Fibroblast of the aortic adventitia (primary cell): ENCODE data around the gene DTYMK. TPM values are rescaled to one million over a fixed set of nuclear protein-coding genes. Genes with fewer than 3 reads are reported as not detected.

Experiments used
- DNase-seq: peaks from one replicate; pipeline ENCODE4 v3.0.0-alpha.2; 2010; ENCODE audit warnings: low read depth
- H3K4me3 ChIP-seq: 2 replicates; pipeline ENCODE4 v1.5.1; 2011; ENCODE audit warnings: low read depth, mild to moderate bottlenecking, control low read depth, low read length, moderate library complexity
- total RNA-seq: library from RNA; depleted of rRNA; stranded (reverse); fragments of >200 nt; gene quantifications from 2 replicates; pipeline ENCODE4 v1.2.3, GENCODE V29; 2012; ENCODE audit warnings: low replicate concordance
- TF ChIP-seq, protein P1 (sequence below): IDR thresholded peaks from 2 replicates; pipeline ENCODE4 v1.5.1; 2011; ENCODE audit warnings: mild to moderate bottlenecking, low read length, control low read depth, inconsistent platforms; ENCODE audit not compliant: insufficient read depth

DTYMK gene
- total RNA-seq, 1 donor, result 41.8 TPM

DNA sequence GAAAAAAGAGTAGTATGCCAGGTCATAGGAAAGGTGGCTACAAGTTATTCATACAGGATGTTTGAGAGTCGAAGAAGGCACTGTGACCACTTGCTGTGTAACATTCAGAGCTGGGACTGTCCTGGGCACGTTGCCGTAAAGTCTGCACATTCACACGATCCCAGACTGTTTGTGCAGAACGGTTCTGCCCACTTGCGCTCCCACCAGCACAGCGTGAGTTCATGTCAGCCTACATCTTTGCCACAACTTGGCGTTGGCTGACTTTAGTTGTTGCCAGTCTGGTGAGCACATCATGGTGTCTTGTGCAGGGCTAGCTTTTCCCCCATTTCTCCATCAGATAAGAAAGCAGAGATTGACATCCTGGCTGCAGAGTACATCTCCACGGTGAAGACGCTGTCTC lies 22.3 kb upstream of the DTYMK start:
- no peak overlapping the region for H3K4me3 ChIP-seq
- no peak for DNase-seq
- TF ChIP-seq, protein P1, sequence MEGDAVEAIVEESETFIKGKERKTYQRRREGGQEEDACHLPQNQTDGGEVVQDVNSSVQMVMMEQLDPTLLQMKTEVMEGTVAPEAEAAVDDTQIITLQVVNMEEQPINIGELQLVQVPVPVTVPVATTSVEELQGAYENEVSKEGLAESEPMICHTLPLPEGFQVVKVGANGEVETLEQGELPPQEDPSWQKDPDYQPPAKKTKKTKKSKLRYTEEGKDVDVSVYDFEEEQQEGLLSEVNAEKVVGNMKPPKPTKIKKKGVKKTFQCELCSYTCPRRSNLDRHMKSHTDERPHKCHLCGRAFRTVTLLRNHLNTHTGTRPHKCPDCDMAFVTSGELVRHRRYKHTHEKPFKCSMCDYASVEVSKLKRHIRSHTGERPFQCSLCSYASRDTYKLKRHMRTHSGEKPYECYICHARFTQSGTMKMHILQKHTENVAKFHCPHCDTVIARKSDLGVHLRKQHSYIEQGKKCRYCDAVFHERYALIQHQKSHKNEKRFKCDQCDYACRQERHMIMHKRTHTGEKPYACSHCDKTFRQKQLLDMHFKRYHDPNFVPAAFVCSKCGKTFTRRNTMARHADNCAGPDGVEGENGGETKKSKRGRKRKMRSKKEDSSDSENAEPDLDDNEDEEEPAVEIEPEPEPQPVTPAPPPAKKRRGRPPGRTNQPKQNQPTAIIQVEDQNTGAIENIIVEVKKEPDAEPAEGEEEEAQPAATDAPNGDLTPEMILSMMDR, result no peak

DNA sequence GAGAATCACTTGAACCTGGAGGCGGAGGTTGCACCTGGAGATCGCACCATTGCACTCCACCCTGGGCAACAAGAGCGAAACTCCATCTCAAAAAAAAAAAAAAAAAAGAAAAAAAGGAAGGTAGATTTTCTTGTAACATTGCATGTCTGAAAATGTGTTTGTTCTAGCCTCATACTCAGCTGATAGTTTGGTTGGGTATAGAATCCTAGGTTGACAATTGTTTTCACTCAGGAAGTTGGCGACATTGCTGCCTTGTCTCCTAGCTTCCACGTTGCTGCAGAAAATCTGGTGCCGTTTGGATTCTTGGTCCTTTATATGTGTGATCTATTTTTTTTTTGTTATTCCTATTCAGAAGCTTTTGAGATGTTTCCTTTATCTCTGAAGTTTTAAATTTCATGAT lies 19.9 kb upstream of the DTYMK start:
- DNase-seq, result no peak
- H3K4me3 ChIP-seq, result no peak overlapping the region
- TF ChIP-seq, protein P1, result no peak

DNA sequence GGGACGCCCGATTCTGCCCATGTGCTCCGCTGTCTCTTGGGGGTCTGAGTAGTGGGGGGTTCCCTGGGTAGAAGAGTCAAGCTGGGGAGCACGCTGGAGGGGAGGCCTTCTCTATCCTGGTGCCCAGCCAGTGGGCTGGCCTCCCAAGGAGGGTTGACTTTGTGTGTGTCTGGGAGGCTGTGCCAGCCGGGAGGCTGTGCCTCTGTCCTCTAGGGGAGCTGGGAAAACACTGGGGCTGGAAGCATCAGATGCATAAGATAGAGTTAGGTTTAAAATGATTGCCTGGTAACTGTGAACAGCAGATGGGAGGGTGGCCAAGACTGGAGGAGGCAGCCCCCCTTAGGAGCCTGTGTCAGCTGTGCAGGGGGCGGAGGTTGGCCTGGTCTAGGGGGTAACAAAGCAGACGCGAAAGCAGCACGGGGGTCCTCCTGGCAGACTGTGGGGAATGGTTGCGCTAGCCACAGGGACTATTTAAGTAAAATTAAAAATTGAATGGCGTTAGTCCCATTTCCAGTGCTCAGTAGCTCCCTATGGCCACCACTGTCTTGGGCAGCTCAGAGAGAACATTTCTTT lies 16.5 kb upstream of the DTYMK start:
- DNase-seq, result peak; percentile 27

DNA sequence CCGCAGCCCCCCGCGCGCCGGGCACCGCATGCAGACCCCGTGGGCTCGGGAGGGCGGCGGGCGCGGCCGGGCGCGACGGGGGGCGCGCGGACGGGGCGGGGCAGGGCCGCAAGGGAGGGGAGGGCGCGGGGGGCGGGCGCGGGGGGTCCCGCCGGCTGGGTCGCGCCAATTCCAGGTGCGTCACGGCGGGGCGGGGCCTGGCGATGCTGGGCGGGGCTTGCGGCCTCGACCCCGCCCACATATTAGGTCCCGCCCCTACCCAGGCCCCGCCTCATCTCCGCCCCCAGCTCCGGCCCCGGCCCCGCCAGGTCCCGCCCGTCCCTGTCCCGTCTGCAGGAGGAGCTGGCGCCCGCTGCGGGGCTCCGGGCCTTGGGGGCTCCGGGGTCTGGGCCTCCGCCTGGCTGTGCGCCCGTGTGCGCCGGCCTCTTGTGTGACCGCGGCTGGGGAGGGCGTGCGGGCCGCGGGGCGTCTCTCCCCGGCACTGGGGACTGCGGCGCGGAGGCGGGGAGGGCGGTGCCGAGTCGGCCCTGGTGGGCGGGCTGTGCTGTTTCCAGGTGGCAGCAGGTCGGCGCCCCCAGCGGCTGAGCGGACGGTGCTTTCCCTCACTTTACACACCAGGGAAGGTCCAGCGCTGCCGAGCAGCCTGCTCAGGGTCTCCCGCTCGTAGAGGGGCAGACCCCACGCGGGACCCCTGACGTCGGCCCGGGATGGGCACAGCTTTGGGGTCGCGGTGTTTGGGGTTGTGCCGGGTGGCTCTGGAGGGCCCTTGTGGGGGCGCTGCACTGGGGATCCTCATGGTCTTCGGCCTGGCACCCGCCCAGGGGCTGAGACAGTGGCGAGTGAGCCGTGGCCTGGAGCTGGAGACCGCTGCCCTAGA lies 15.8 kb upstream of the DTYMK start:
- peak overlapping the region; percentile 84 for H3K4me3 ChIP-seq
- DNase-seq, result peak; percentile 73
- TF ChIP-seq, protein P1, result no peak

More for the DNA sequence above, 16.5 kb upstream of the DTYMK start:
- peak overlapping the region; percentile 84 for H3K4me3 ChIP-seq
- TF ChIP-seq, protein P1, result peak; percentile 26

DNA sequence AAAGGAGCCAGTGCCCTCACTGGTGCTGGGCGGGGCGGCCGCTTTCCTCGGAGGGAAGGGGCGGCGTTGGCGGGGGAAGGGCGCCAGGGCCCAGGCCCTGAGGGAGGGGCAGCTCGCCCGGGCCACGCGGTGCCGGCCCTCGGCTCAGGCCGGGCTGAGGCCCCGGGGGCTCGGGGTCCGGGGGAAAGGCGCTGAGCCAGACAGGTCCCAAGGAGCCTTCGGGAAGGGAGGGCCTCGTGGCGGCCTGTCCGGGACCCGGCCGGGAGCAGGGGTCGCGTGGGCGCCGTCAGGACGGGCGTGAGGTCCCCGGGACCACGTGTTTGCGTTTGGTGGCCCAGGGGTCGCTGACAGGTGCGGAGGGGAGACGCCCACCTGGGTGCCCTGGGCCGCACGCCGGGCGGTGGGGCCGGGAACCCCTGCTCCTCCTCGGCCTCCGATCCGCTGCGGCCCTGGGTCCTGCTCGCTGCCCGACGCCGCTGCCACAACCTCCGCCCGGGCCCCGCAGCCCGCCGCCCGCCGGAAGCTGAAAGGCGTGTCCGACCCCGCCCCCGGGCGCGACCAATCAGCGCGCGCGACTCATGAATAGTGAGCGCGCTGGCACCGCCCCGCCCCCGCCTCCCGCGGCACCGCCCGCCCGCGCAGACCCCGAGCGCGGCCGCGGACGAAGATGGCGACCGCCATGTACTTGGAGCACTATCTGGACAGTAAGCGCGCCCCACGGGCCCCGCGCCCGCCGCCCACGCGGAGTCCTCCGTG lies 15.0 kb upstream of the DTYMK start, which contains the start of gene ING5:
ING5 (plus strand) TSS at position 641 of the 756 bp plus-strand sequence; CDS start at position 668, 27 bp downstream.
- DNase-seq, result peak; percentile 85
- H3K4me3 ChIP-seq, result peak within 1 kb of the TSS; percentile 84
- TF ChIP-seq, protein P1, result peak; percentile 43

DNA sequence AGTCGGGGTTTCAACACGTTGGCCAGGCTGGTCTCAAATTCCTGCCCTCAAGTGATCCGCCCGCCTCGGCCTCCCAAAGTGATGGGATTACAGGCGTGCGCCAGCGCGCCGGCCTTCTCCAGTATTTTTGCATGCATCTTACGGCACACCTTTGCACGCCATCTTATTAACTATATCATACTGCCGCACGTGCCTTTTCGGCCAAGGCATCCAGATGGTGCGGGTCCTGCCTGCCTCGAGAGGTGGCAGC lies 14.5 kb upstream of the DTYMK start:
- peak; percentile 63 for DNase-seq
- TF ChIP-seq, protein P1, result no peak
- peak overlapping the region; percentile 81 for H3K4me3 ChIP-seq
